Measurements from ENCODE around the gene EVI5. TPM values are rescaled to one million over a fixed set of nuclear protein-coding genes. Genes with fewer than 3 reads are reported as not detected.

The EVI5 gene
- total RNA-seq, 1 donor from 2014 or later, result 77.7 TPM

Other genes starting within 250 kb of the EVI5 start
- gene RPL5, start 46.9 kb upstream of the EVI5 start, total RNA-seq, result 780 TPM
- gene DIPK1A, start 176.4 kb upstream of the EVI5 start, total RNA-seq, result 6.6 TPM

Measured in sciatic nerve (tissue), 1 donor.